ENCODE data around the gene SFR1. TPM values are rescaled to one million over a fixed set of nuclear protein-coding genes. Genes with fewer than 3 reads are reported as not detected.

SFR1 gene, protein sequence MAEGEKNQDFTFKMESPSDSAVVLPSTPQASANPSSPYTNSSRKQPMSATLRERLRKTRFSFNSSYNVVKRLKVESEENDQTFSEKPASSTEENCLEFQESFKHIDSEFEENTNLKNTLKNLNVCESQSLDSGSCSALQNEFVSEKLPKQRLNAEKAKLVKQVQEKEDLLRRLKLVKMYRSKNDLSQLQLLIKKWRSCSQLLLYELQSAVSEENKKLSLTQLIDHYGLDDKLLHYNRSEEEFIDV
- total RNA-seq (2021) (9.2 to 11.6 TPM (median 9.9 TPM) in 3 replicates), Bru-seq, nascent RNA (percentile 93 among the genes with signal in this experiment)
- long read RNA-seq, experiment 1, transcript SFR1-201 (4 exons, 1,438 nt), result major isoform, 23 of 40 reads
- long read RNA-seq, experiment 1, transcript SFR1-202 (4 exons, 1,503 nt), result minor isoform, 8 of 40 reads
- long read RNA-seq, experiment 1, partial matches to known transcripts, result 5 of 40 reads
- long read RNA-seq, experiment 1, other reads (novel, unspliced or antisense), result 4 of 40 reads
- long read RNA-seq, experiment 2, partial matches to known transcripts, result 17 of 19 reads
- long read RNA-seq, experiment 2, other reads (novel, unspliced or antisense), result 1 of 19 reads
- long read RNA-seq, experiment 3, partial matches to known transcripts, result 1 of 2 reads
- long read RNA-seq, experiment 3, other reads (novel, unspliced or antisense), result 0 of 2 reads

- peak within 1 kb of the TSS; percentile 92 for H3K4me3 Mint-ChIP-seq
- DNase-seq (ENCODE audit: low spot score) (peak; percentile 99), ATAC-seq (peak; percentile 92)
- no peaks in the 10 kb centered on the region for H3K9me3 Mint-ChIP-seq
- H3K4me1 Mint-ChIP-seq, result peaks cover 29% of the 10 kb centered on the region
- H3K36me3 Mint-ChIP-seq, result peaks cover 6% of the 10 kb centered on the region
- H3K27ac Mint-ChIP-seq, result peak within 1 kb of the TSS; percentile 100
- ChIA-PET POLR2A (interaction anchor here (0.6 to 2.7 kb wide), 18 partner anchors 12 to 232 kb away, joined by 3 to 34 read pairs (median 4); partner anchors contain the start of genes CFAP43, CFAP58, GSTO1 and GSTO2), CTCF (interaction anchor here (0.5 to 3.7 kb wide), 30 partner anchors 9 to 409 kb away, joined by 3 to 35 read pairs (median 4); partner anchors contain the start of genes CFAP58 and GSTO1)
- H3K27me3 Mint-ChIP-seq (ENCODE audit: low read depth), result no peaks in the 10 kb centered on the region; the same call in 1 of the 2 replicates
- TF ChIP-seq, protein P1, sequence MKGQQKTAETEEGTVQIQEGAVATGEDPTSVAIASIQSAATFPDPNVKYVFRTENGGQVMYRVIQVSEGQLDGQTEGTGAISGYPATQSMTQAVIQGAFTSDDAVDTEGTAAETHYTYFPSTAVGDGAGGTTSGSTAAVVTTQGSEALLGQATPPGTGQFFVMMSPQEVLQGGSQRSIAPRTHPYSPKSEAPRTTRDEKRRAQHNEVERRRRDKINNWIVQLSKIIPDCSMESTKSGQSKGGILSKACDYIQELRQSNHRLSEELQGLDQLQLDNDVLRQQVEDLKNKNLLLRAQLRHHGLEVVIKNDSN (CRISPR knock-in tag; IDR thresholded peaks at IDR 0.05), result peak; percentile 34; the same call in 1 of the 2 replicates
- TF ChIP-seq SP1 (CRISPR knock-in tag; conservative IDR thresholded peaks at IDR 0.05) (peak; percentile 94), FOXP4 (CRISPR knock-in tag; IDR thresholded peaks at IDR 0.05) (peak; percentile 54; the same call in 1 of the 2 replicates), FOXJ3 (CRISPR knock-in tag; IDR thresholded peaks at IDR 0.05; ENCODE audit: borderline replicate concordance) (no peak), ZBTB21 (CRISPR knock-in tag; IDR thresholded peaks at IDR 0.05; ENCODE audit: borderline replicate concordance) (peak; percentile 22; the same call in 1 of the 2 replicates), AFF4 (CRISPR knock-in tag; IDR thresholded peaks at IDR 0.05; ENCODE audit: borderline replicate concordance) (peak; percentile 74; the same call in 1 of the 2 replicates), CREM (CRISPR knock-in tag; IDR thresholded peaks at IDR 0.05) (0 out of 2 replicates have a peak, but pooled peaks have one; percentile 55), ATF3 (CRISPR knock-in tag; conservative IDR thresholded peaks at IDR 0.05) (no peak), TEAD1 (CRISPR knock-in tag; IDR thresholded peaks at IDR 0.05) (peak; percentile 86), FOXP1 (CRISPR knock-in tag; IDR thresholded peaks at IDR 0.05; ENCODE audit: borderline replicate concordance) (peak; percentile 14), CREB1 (CRISPR knock-in tag; IDR thresholded peaks at IDR 0.05) (no peak), NFYB (CRISPR knock-in tag; conservative IDR thresholded peaks at IDR 0.05; ENCODE audit: low read depth) (peak; percentile 21; the same call in 1 of the 2 replicates), TP53 (CRISPR knock-in tag; IDR thresholded peaks at IDR 0.05) (no peak), FOXK1 (CRISPR knock-in tag; IDR thresholded peaks at IDR 0.05) (peak; percentile 32; the same call in 1 of the 2 replicates), NR2C2 (CRISPR knock-in tag; IDR thresholded peaks at IDR 0.05) (no peak)
- TF ChIP-seq, protein P2, sequence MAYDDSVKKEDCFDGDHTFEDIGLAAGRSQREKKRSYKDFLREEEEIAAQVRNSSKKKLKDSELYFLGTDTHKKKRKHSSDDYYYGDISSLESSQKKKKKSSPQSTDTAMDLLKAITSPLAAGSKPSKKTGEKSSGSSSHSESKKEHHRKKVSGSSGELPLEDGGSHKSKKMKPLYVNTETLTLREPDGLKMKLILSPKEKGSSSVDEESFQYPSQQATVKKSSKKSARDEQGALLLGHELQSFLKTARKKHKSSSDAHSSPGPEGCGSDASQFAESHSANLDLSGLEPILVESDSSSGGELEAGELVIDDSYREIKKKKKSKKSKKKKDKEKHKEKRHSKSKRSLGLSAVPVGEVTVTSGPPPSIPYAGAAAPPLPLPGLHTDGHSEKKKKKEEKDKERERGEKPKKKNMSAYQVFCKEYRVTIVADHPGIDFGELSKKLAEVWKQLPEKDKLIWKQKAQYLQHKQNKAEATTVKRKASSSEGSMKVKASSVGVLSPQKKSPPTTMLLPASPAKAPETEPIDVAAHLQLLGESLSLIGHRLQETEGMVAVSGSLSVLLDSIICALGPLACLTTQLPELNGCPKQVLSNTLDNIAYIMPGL (CRISPR knock-in tag; IDR thresholded peaks at IDR 0.05), result peak; percentile 32; the same call in 1 of the 2 replicates
- TF ChIP-seq, protein P3, sequence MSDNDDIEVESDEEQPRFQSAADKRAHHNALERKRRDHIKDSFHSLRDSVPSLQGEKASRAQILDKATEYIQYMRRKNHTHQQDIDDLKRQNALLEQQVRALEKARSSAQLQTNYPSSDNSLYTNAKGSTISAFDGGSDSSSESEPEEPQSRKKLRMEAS (CRISPR knock-in tag; IDR thresholded peaks at IDR 0.05), result peak; percentile 72
- TF ChIP-seq, protein P4, sequence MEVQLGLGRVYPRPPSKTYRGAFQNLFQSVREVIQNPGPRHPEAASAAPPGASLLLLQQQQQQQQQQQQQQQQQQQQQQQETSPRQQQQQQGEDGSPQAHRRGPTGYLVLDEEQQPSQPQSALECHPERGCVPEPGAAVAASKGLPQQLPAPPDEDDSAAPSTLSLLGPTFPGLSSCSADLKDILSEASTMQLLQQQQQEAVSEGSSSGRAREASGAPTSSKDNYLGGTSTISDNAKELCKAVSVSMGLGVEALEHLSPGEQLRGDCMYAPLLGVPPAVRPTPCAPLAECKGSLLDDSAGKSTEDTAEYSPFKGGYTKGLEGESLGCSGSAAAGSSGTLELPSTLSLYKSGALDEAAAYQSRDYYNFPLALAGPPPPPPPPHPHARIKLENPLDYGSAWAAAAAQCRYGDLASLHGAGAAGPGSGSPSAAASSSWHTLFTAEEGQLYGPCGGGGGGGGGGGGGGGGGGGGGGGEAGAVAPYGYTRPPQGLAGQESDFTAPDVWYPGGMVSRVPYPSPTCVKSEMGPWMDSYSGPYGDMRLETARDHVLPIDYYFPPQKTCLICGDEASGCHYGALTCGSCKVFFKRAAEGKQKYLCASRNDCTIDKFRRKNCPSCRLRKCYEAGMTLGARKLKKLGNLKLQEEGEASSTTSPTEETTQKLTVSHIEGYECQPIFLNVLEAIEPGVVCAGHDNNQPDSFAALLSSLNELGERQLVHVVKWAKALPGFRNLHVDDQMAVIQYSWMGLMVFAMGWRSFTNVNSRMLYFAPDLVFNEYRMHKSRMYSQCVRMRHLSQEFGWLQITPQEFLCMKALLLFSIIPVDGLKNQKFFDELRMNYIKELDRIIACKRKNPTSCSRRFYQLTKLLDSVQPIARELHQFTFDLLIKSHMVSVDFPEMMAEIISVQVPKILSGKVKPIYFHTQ (CRISPR knock-in tag; IDR thresholded peaks at IDR 0.05), result no peak
- TF ChIP-seq, protein P5, sequence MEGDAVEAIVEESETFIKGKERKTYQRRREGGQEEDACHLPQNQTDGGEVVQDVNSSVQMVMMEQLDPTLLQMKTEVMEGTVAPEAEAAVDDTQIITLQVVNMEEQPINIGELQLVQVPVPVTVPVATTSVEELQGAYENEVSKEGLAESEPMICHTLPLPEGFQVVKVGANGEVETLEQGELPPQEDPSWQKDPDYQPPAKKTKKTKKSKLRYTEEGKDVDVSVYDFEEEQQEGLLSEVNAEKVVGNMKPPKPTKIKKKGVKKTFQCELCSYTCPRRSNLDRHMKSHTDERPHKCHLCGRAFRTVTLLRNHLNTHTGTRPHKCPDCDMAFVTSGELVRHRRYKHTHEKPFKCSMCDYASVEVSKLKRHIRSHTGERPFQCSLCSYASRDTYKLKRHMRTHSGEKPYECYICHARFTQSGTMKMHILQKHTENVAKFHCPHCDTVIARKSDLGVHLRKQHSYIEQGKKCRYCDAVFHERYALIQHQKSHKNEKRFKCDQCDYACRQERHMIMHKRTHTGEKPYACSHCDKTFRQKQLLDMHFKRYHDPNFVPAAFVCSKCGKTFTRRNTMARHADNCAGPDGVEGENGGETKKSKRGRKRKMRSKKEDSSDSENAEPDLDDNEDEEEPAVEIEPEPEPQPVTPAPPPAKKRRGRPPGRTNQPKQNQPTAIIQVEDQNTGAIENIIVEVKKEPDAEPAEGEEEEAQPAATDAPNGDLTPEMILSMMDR (IDR thresholded peaks at IDR 0.05), result 0 out of 2 replicates have a peak, but pooled peaks have one; percentile 42
These were observed at the start of gene SFR1 for GRCh38 chr10:104121485-104122224. SFR1 (plus strand) TSS chr10:104122171; CDS start chr10:104122184, 13 bp downstream.

Data from WTC11 (cell line).